LNCaP clone FGC (cell line): ENCODE results near the gene ARSB.

ENCODE experiments used
- DNase-seq: peaks from one replicate; pipeline ENCODE4 v3.0.0-alpha.2; 2011; ENCODE audit warnings: low read depth
- H3K4me3 ChIP-seq: 2 replicates; pipeline ENCODE4 v1.5.1; 2011; ENCODE audit warnings: mild to moderate bottlenecking, low read depth, low read length, control low read depth
- TF ChIP-seq, protein P1 (sequence below): IDR thresholded peaks from 2 replicates; pipeline ENCODE4 v1.5.1; 2012; ENCODE audit warnings: mild to moderate bottlenecking; ENCODE audit not compliant: control insufficient read depth, insufficient read depth; ENCODE audit errors: extremely low read depth

The ARSB gene

DNA sequence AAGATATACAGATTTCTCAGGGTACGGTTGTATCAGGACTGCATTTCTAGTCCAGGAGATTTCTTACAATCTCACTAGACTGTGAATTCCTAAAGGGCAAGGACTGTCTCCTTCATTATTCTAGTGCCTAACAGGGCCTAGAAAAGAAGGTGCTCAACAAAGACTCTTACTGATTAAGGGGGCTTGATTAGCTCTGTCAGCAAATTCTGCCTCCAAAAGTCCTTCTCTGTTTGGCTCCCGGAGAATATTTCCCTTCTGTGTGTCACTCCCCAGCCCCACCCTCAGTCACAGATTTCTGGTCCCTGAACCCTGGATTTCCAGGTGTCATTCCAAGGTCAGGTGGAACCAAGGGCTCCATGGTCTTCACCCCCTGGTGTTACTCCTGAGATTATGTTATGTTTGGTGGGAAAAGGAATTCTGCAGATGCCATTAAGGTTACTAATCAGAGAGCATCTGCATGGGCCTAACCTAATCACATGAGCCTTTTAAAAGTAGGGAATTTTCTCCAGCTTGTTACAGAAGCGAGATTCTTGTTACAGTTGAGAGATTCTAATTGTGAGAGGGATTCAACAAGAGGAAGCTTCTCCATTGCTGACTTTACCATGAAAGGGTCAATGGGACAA is 168.9 kb downstream of the ARSB start:
- DNase-seq, result no peak
- H3K4me3 ChIP-seq, result no peak overlapping the region
- TF ChIP-seq, protein P1, sequence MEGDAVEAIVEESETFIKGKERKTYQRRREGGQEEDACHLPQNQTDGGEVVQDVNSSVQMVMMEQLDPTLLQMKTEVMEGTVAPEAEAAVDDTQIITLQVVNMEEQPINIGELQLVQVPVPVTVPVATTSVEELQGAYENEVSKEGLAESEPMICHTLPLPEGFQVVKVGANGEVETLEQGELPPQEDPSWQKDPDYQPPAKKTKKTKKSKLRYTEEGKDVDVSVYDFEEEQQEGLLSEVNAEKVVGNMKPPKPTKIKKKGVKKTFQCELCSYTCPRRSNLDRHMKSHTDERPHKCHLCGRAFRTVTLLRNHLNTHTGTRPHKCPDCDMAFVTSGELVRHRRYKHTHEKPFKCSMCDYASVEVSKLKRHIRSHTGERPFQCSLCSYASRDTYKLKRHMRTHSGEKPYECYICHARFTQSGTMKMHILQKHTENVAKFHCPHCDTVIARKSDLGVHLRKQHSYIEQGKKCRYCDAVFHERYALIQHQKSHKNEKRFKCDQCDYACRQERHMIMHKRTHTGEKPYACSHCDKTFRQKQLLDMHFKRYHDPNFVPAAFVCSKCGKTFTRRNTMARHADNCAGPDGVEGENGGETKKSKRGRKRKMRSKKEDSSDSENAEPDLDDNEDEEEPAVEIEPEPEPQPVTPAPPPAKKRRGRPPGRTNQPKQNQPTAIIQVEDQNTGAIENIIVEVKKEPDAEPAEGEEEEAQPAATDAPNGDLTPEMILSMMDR, result no peak

DNA sequence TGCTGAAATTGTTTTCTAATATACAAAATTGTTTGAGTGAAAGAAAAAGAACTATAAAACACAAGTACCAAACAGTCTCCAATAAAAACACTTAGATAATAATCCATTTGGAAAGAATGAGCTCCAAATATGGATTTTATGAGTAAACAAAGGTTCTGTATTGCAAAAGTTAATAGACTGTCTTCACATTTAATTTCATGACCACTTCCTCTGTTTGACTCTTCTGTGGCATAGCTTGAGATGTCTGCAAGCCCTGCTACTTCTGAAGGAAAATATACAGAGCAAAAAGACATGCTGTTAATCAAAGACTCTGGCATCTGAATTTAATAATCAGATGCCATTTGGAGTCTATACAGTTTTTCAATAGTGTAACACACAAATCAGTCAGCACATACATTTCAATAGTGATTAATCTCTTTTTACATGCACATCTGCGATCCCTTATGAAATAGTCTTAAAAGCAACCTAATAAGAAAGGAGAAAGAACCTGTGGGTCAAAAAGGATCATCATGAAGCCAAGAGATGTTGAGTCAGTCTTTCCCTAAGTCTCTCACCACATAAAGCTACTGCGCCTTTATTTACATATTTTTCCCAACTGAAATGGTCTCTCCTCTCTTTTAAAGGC is 171.1 kb downstream of the ARSB start:
- no peak overlapping the region for H3K4me3 ChIP-seq
- peak; percentile 19 for DNase-seq
- TF ChIP-seq, protein P1, result no peak

DNA sequence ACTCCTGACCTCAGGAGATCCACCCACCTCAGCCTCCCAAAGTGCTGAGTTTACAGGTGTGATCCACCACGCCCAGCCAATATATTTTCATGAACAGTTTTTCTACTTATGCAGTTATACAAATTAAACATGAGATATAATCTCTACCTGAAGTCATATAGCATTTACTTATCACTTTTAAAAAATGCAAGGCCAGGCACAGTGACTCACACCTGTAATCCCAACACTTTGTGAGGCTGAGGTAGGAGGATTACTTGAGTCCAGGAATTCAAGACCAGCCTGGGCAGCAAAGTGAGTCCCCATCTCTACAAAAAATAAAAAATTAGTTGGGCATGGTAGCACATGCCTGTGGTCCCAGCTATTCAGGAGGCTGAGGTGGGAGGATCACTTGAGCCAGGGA is 171.8 kb downstream of the ARSB start:
- TF ChIP-seq, protein P1, result no peak
- no peak for DNase-seq
- H3K4me3 ChIP-seq, result no peak overlapping the region

DNA sequence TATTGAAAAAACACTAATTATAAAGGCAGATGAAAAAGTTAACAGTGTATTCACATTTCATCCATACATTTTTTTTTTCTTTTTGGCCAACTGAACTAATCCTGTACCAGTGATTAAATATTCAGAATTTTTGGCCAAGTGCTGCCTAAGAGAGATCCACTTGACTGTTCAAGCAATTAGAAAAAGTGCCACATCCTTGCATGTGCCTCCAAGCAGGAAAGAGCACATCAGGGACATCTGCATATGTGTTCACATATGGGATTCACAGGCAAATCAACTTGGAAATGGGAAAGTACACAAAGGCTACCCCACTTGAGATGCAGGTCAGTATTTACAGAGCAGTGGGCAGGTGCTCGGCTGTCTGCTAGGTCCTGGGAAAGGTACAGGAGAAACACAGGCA is 173.2 kb downstream of the ARSB start:
- no peak for DNase-seq
- no peak overlapping the region for H3K4me3 ChIP-seq

DNA sequence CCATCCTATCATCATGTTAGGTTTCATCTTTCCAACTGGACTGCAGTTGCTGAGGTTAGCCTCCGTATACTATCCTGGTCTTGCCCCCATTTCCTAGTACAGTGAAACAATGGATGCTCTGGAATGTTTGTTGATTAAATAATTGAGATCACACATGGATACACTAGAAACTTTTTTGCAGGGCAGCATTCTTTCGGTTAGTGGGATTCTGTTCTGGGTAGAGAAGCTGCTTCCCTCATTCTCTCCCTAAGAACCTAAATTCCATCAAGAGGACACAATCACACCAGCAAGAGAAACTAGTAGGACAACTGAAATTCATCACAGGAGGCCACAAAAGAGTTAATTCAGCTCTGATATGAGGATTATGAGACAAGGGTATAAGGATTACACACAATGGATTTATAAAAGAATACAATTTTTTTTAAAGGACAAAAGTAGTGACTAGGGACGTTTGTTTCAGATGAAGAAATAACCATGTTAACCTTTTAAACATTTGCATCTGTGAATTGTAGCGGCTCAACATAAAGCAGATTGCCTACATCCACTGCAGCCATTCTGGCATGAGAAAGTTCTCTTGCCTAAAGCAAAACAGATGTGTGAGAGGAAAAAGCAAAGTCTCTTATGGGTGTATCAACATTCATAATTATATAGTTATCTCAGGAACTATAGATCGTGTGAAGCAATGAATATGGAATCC is 173.8 kb downstream of the ARSB start:
- TF ChIP-seq, protein P1, result no peak
- no peak overlapping the region for H3K4me3 ChIP-seq
- DNase-seq, result no peak

More for the DNA sequence above, 173.2 kb downstream of the ARSB start:
- TF ChIP-seq, protein P1, result no peak

DNA sequence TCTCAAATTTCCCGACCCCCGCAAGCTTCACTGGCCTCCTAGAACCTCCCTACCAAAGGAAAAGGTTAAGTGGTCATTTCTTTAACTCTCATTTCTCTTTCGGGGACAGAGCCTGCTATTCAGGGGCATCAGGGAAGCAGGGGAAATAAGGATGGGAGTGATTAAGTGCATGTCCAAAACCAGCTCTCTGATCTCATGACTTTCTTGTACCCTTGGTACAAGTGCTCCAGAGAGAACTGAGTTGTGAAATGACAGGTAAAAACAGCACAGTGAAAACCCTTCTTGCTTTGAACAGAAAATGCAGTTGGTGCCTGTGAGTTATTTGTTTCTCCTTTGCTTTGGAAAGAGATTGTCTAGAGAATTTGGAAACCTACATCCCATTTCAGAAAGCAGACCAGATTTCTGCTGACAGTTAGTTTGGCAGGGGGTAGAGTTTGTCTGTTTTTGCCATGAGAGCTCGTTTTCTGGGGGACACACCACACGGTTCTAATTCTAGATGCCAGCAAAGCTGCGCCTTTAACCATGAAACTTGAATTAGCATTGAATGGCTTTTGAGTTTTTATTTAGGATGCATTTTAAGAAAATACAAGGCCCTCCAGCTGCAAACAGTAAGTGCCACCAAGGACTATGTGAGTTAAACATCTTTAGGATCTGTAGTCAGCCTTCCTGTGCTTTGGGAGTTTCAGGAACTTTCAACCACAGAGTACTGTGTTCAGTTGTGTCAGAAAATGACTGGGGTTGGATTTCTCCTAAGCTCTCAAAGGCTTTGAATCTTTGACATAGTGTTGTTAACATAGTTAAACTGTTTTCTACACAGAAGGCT is 174.8 kb downstream of the ARSB start:
- DNase-seq, result no peak
- no peak overlapping the region for H3K4me3 ChIP-seq
- TF ChIP-seq, protein P1, result no peak
